Measurements from ENCODE around the gene LMNA. TPM values are rescaled to one million over a fixed set of nuclear protein-coding genes. Genes with fewer than 3 reads are reported as not detected.

LMNA gene
- total and polyA plus RNA-seq, 4 donors = 163 to 547 (median 193) TPM

- TF ChIP-seq, protein P1, sequence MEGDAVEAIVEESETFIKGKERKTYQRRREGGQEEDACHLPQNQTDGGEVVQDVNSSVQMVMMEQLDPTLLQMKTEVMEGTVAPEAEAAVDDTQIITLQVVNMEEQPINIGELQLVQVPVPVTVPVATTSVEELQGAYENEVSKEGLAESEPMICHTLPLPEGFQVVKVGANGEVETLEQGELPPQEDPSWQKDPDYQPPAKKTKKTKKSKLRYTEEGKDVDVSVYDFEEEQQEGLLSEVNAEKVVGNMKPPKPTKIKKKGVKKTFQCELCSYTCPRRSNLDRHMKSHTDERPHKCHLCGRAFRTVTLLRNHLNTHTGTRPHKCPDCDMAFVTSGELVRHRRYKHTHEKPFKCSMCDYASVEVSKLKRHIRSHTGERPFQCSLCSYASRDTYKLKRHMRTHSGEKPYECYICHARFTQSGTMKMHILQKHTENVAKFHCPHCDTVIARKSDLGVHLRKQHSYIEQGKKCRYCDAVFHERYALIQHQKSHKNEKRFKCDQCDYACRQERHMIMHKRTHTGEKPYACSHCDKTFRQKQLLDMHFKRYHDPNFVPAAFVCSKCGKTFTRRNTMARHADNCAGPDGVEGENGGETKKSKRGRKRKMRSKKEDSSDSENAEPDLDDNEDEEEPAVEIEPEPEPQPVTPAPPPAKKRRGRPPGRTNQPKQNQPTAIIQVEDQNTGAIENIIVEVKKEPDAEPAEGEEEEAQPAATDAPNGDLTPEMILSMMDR (IDR thresholded peaks at IDR 0.05; ENCODE audit: control extremely low read depth, extremely low read depth) = no peak
- 73 to 94% methylated on average over 13 of the region's 13 CpGs for WGBS, 2 donors
- H3K9me3 ChIP-seq (ENCODE audit: control insufficient read depth in 4 of 4, insufficient read depth in 3 of 4, low read length in 3 of 4) = no peaks in the 10 kb centered on the region
- H3K9ac ChIP-seq (ENCODE audit: insufficient read depth in 1 of 2, low read length in 2 of 2) = peak overlapping the region in 1 of 2 donors; percentile 55
- H3K27ac ChIP-seq (ENCODE audit: low read depth in 1 of 2, low read length in 1 of 2) = peak overlapping the region; percentile 54 to 71
- no peak overlapping the region for H3K4me3 ChIP-seq
- no peak for DNase-seq
- peaks cover 0 to 12% (median 9%) of the 10 kb centered on the region in 4 donors for H3K36me3 ChIP-seq (ENCODE audit: control insufficient read depth in 4 of 4, insufficient read depth in 4 of 4, low read length in 4 of 4)
- H3K4me1 ChIP-seq (ENCODE audit: control insufficient read depth in 5 of 5, insufficient read depth in 5 of 5, low read length in 5 of 5) = peaks cover 20 to 43% (median 29%) of the 10 kb centered on the region in 5 donors
- ATAC-seq (ENCODE audit: insufficient read depth, low FRiP score) = no peak
- no peaks in the 10 kb centered on the region for H3K27me3 ChIP-seq (ENCODE audit: control insufficient read depth in 3 of 3, insufficient read depth in 3 of 3, low read length in 2 of 3)
Measured at GRCh38 chr1:156117414-156118176, 3.1 kb downstream of the LMNA start.

- Histone ChIP-seq H3K4me3 (peak overlapping the region; percentile 1), H3K27me3 (ENCODE audit: control insufficient read depth in 3 of 3, insufficient read depth in 3 of 3, low read length in 2 of 3) (no peaks in the 10 kb centered on the region), H3K9ac (ENCODE audit: insufficient read depth in 1 of 2, low read length in 2 of 2) (peak overlapping the region in 1 of 2 donors; percentile 55), H3K36me3 (ENCODE audit: control insufficient read depth in 4 of 4, insufficient read depth in 4 of 4, low read length in 4 of 4) (peaks cover 0 to 12% (median 9%) of the 10 kb centered on the region in 4 donors), H3K27ac (ENCODE audit: low read depth in 1 of 2, low read length in 1 of 2) (peak overlapping the region; percentile 54 to 75), H3K9me3 (ENCODE audit: control insufficient read depth in 4 of 4, insufficient read depth in 3 of 4, low read length in 3 of 4) (no peaks in the 10 kb centered on the region), H3K4me1 (ENCODE audit: control insufficient read depth in 5 of 5, insufficient read depth in 5 of 5, low read length in 5 of 5) (peaks cover 26 to 51% (median 30%) of the 10 kb centered on the region in 5 donors)
- no peak for ATAC-seq (ENCODE audit: insufficient read depth, low FRiP score)
- TF ChIP-seq, protein P1 (IDR thresholded peaks at IDR 0.05; ENCODE audit: control extremely low read depth, extremely low read depth) = no peak
- DNase-seq = no peak
- WGBS, 2 donors = 51 to 82% methylated on average over 8 of the region's 8 CpGs
Measured at GRCh38 chr1:156118177-156118868, 3.8 kb downstream of the LMNA start.

GRCh38 chr1:156119503-156120209 is 5.1 kb downstream of the LMNA start:
- Histone ChIP-seq H3K9me3 (ENCODE audit: control insufficient read depth in 4 of 4, insufficient read depth in 3 of 4, low read length in 3 of 4) (no peaks in the 10 kb centered on the region), H3K4me3 (no peak overlapping the region), H3K27me3 (ENCODE audit: control insufficient read depth in 3 of 3, insufficient read depth in 3 of 3, low read length in 2 of 3) (no peaks in the 10 kb centered on the region), H3K27ac (ENCODE audit: low read depth in 1 of 2, low read length in 1 of 2) (peak overlapping the region; percentile 61 to 87), H3K9ac (ENCODE audit: insufficient read depth in 1 of 2, low read length in 2 of 2) (peak overlapping the region in 1 of 2 donors; percentile 29), H3K4me1 (ENCODE audit: control insufficient read depth in 5 of 5, insufficient read depth in 5 of 5, low read length in 5 of 5) (peaks cover 23 to 51% (median 31%) of the 10 kb centered on the region in 5 donors), H3K36me3 (ENCODE audit: control insufficient read depth in 4 of 4, insufficient read depth in 4 of 4, low read length in 4 of 4) (peaks cover 0 to 12% (median 9%) of the 10 kb centered on the region in 4 donors)
- DNase-seq (no peak), ATAC-seq (ENCODE audit: insufficient read depth, low FRiP score) (no peak)
- 35 to 43% methylated on average over 3 of the region's 3 CpGs for WGBS, 2 donors
- TF ChIP-seq, protein P1 (IDR thresholded peaks at IDR 0.05; ENCODE audit: control extremely low read depth, extremely low read depth) = no peak
